ENCODE results near the gene RUBCNL. TPM values are rescaled to one million over a fixed set of nuclear protein-coding genes. Genes with fewer than 3 reads are reported as not detected.

The RUBCNL gene
- total RNA-seq, 1 experiment from 2014 or later, result 0.42 TPM

DNA sequence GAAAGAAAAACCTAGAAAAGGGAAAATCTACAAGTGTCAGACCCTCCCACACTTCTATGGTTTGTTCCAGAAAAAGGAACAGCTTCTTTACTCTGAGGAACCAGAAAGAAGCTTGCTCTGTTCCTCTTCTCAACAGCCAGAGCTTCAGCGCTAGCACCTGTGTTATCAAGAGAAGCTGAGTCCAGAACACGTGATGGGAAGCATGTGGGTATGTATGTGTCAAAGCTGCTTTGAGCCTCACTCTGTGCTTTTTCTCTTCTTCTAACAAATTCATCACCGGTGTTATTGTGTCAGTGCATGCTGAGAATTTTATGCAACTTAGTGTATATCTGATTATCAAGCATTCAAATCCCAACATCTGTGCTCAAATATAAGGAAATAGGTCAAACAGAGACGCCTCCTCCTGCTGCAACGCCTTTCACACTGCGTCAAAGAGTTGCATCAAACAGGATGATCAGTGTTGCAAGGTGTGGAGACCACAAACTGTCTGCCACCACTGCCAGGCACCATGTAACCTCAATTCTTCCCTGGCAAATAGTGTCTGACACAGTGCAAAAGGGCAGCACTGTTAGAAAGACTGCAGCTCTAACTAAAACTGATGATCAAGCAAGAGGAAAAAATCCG lies 91.4 kb downstream of the RUBCNL start:
- no peak for DNase-seq (ENCODE audit: low read depth, low spot score)
- no peaks in the 10 kb centered on the region for H4K20me1 ChIP-seq (ENCODE audit: insufficient read depth)
- no peak overlapping the region for H2AFZ ChIP-seq (ENCODE audit: low read depth, low read length, poor library complexity, severe bottlenecking)
- no peak overlapping the region for H3K4me3 ChIP-seq (replicated peaks in 1 of 2; ENCODE audit: low read depth in 1 of 2, low read length in 2 of 2)
- no peaks in the 10 kb centered on the region for H3K27me3 ChIP-seq (ENCODE audit: insufficient read depth, low read length)
- H3K9me2 ChIP-seq (ENCODE audit: insufficient read depth), result no peaks in the 10 kb centered on the region
- ChIA-PET RAD21 (ENCODE audit: low non-redundant PET in 1 of 2, low total read pairs in 2 of 2, uncharacterized antibody in 2 of 2, unreplicated experiment in 2 of 2) (no interaction called here), POLR2A (interaction anchor here (1.1 kb wide), 1 partner anchor 17 kb away, joined by 3 read pairs; no protein-coding TSS in a partner anchor), CTCF (interaction anchor here (1.3 kb wide), 2 partner anchors 25 to 135 kb away, joined by 4 read pairs; no protein-coding TSS in a partner anchor)
- no peaks in the 10 kb centered on the region for H3K79me2 ChIP-seq (ENCODE audit: insufficient read depth, low read length)
- peaks cover 0 to 6% of the 10 kb centered on the region in 2 experiments; a peak in 2 of 4 replicates for H3K4me1 ChIP-seq (ENCODE audit: control insufficient read depth in 1 of 2, insufficient read depth in 2 of 2, low read length in 2 of 2)
- no peak overlapping the region for H3K4me2 ChIP-seq (ENCODE audit: low read length)
- BruUV-seq (replicated peaks), result no TSS peak
- intact Hi-C loops (cut with micrococcal nuclease), result no loop called here
- H3K9ac ChIP-seq (ENCODE audit: low read length), result no peak overlapping the region
- H3K36me3 ChIP-seq (ENCODE audit: control insufficient read depth in 1 of 2, insufficient read depth in 2 of 2, low read length in 2 of 2), result no peaks in the 10 kb centered on the region
- no peak overlapping the region for H3K27ac ChIP-seq (ENCODE audit: low read depth, low read length)
- H3K9me3 ChIP-seq (ENCODE audit: control insufficient read depth in 1 of 2, insufficient read depth in 1 of 2, low read depth in 1 of 2, low read length in 2 of 2), result no peaks in the 10 kb centered on the region
- no peak for ATAC-seq
- TF ChIP-seq, protein P1, sequence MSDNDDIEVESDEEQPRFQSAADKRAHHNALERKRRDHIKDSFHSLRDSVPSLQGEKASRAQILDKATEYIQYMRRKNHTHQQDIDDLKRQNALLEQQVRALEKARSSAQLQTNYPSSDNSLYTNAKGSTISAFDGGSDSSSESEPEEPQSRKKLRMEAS (IDR thresholded peaks at IDR 0.05), result no peak
- no peak for TF ChIP-seq EGR1 (IDR thresholded peaks at IDR 0.05; ENCODE audit: low read depth)

DNA sequence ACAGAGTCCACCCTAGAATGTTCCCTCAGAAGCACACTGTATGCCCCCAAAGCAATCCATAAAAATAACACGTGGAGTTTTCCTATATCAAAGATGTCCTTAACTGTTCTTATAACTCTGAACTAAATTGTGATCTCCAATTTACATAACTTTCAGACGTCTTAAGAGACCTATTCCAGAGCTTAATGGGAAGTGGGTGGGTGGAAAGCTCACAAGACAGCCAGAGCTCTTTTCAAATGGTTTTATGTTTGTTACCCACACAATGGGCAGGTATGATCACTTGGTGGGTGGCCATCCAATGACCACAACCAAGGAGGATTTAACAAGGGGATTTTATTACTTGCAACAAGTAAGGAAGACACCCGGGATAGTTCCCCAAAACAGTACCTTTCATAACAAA lies 93.6 kb downstream of the RUBCNL start:
- DNase-seq (ENCODE audit: low read depth, low spot score), result no peak

More for the DNA sequence above, 93.6 kb downstream of the RUBCNL start:
- ChIA-PET RAD21 (ENCODE audit: low non-redundant PET in 1 of 2, low total read pairs in 2 of 2, uncharacterized antibody in 2 of 2, unreplicated experiment in 2 of 2) (no interaction called here), CTCF (no interaction called here), POLR2A (no interaction called here)
- Histone ChIP-seq H3K9ac (ENCODE audit: low read length) (no peak overlapping the region), H3K79me2 (ENCODE audit: insufficient read depth, low read length) (no peaks in the 10 kb centered on the region), H2AFZ (ENCODE audit: low read depth, low read length, poor library complexity, severe bottlenecking) (no peak overlapping the region), H3K9me3 (ENCODE audit: control insufficient read depth in 1 of 2, insufficient read depth in 1 of 2, low read depth in 1 of 2, low read length in 2 of 2) (no peaks in the 10 kb centered on the region), H3K4me1 (ENCODE audit: control insufficient read depth in 1 of 2, insufficient read depth in 2 of 2, low read length in 2 of 2) (peaks cover 0 to 6% of the 10 kb centered on the region in 2 experiments; a peak in 2 of 4 replicates), H3K4me3 (replicated peaks in 1 of 2; ENCODE audit: low read depth in 1 of 2, low read length in 2 of 2) (no peak overlapping the region), H4K20me1 (ENCODE audit: insufficient read depth) (no peaks in the 10 kb centered on the region), H3K4me2 (ENCODE audit: low read length) (no peak overlapping the region), H3K36me3 (ENCODE audit: control insufficient read depth in 1 of 2, insufficient read depth in 2 of 2, low read length in 2 of 2) (no peaks in the 10 kb centered on the region), H3K27me3 (ENCODE audit: insufficient read depth, low read length) (no peaks in the 10 kb centered on the region), H3K9me2 (ENCODE audit: insufficient read depth) (no peaks in the 10 kb centered on the region), H3K27ac (ENCODE audit: low read depth, low read length) (no peak overlapping the region)
- intact Hi-C loops (cut with micrococcal nuclease), result no loop called here
- TF ChIP-seq CEBPB (IDR thresholded peaks at IDR 0.05; ENCODE audit: low read depth), result no peak
- no peak for TF ChIP-seq CBX3 (IDR thresholded peaks at IDR 0.05; ENCODE audit: low read depth)
- no peak for TF ChIP-seq CTCF (IDR thresholded peaks at IDR 0.05 in 2 of 3, conservative IDR thresholded peaks at IDR 0.05 in 1 of 3; ENCODE audit: borderline replicate concordance in 1 of 3, insufficient read depth in 1 of 3, low read depth in 2 of 3, low read length in 2 of 3)
- TF ChIP-seq, protein P2, sequence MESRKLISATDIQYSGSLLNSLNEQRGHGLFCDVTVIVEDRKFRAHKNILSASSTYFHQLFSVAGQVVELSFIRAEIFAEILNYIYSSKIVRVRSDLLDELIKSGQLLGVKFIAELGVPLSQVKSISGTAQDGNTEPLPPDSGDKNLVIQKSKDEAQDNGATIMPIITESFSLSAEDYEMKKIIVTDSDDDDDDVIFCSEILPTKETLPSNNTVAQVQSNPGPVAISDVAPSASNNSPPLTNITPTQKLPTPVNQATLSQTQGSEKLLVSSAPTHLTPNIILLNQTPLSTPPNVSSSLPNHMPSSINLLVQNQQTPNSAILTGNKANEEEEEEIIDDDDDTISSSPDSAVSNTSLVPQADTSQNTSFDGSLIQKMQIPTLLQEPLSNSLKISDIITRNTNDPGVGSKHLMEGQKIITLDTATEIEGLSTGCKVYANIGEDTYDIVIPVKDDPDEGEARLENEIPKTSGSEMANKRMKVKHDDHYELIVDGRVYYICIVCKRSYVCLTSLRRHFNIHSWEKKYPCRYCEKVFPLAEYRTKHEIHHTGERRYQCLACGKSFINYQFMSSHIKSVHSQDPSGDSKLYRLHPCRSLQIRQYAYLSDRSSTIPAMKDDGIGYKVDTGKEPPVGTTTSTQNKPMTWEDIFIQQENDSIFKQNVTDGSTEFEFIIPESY (IDR thresholded peaks at IDR 0.05; ENCODE audit: extremely low read depth, insufficient replicate concordance, low read length), result no peak
- no peak for TF ChIP-seq ATF3 (IDR thresholded peaks at IDR 0.05)
- no peak for TF ChIP-seq ELF1 (IDR thresholded peaks at IDR 0.05; ENCODE audit: borderline replicate concordance, low read depth)
- TF ChIP-seq POLR2AphosphoS5 (IDR thresholded peaks at IDR 0.05; ENCODE audit: low read depth, low read length), result no peak
- no peak for TF ChIP-seq YY1 (IDR thresholded peaks at IDR 0.05; ENCODE audit: extremely low read depth, insufficient replicate concordance, low read depth, low read length)
- no peak for TF ChIP-seq EZH2 (IDR thresholded peaks at IDR 0.05)
- no peak for TF ChIP-seq ZNF274 (IDR thresholded peaks at IDR 0.05; ENCODE audit: low read depth, low read length)
- no peak for TF ChIP-seq RAD21 (IDR thresholded peaks at IDR 0.05; ENCODE audit: low read depth)
- TF ChIP-seq SIN3A (IDR thresholded peaks at IDR 0.05; ENCODE audit: low read depth), result no peak
- TF ChIP-seq SRF (IDR thresholded peaks at IDR 0.05; ENCODE audit: low read depth), result no peak
- no peak for TF ChIP-seq ZFX (IDR thresholded peaks at IDR 0.05)
- no peak for TF ChIP-seq JUND (IDR thresholded peaks at IDR 0.05)
- no peak for TF ChIP-seq FOSL1 (IDR thresholded peaks at IDR 0.05; ENCODE audit: low read depth)
- TF ChIP-seq EGR1 (IDR thresholded peaks at IDR 0.05; ENCODE audit: low read depth), result no peak
- ATAC-seq, result no peak
- BruUV-seq (replicated peaks), result no TSS peak
